Endothelial cell of umbilical vein (primary cell): ENCODE measurements around the gene SKAP1. TPM values are rescaled to one million over a fixed set of nuclear protein-coding genes. Genes with fewer than 3 reads are reported as not detected.

ENCODE experiments used
- BruUV-seq: library from RNA; stranded (reverse); fragments of 400-500 nt; replicated peaks from 2 replicates; lab custom pipeline; 2021; lab: Mats Ljungman, UMichigan
- CTCF ChIA-PET: fragments of 300-600, 350-600 bp; sonication (Branson Sonifier 250); formaldehyde crosslinking; loops from one replicate; lab custom pipeline; 2021; ENCODE audit warnings: antibody characterized with exemption, inconsistent platforms; lab: Charles Lee
- POLR2A ChIA-PET: fragments of 300-600, 350-600 bp; sonication (Branson Sonifier 250); formaldehyde crosslinking; loops from one replicate; lab custom pipeline; 2021; ENCODE audit warnings: antibody characterized with exemption, inconsistent platforms; lab: Charles Lee
- DNase-seq: peaks from one replicate; pipeline ENCODE4 v3.0.0-alpha.2; 2011; ENCODE audit warnings: low read depth, low spot score
- FAIRE-seq: peaks from 2 replicates; lab custom pipeline; 2011; peaks lifted over from hg19 to GRCh38; lab: Jason Lieb, UNC
- H2AFZ ChIP-seq: 2 replicates; pipeline ENCODE4 v1.6.0; 2012; ENCODE audit warnings: low read depth, low read length, control low read depth, inconsistent platforms
- H3K27ac ChIP-seq: 2 replicates; pipeline ENCODE4 v1.5.1; 2011; ENCODE audit warnings: low read depth, mild to moderate bottlenecking, control low read depth, low read length, moderate library complexity; ENCODE audit not compliant: insufficient read depth
- H3K27me3 ChIP-seq, 2 experiments: 2 replicates each; pipeline versions ENCODE4 v1.6.0 to v1.6.1; 2011; ENCODE audit warnings: low read length in 2 of 2, mixed read lengths in 1 of 2; ENCODE audit not compliant: control insufficient read depth in 2 of 2, insufficient read depth in 2 of 2
- H3K36me3 ChIP-seq, 2 experiments: 2 replicates in 1 of 2; 3 replicates in 1 of 2; pipeline ENCODE4 v1.5.1; 2011; ENCODE audit warnings: low read length in 2 of 2, mild to moderate bottlenecking in 1 of 2, moderate library complexity in 1 of 2; ENCODE audit not compliant: control insufficient read depth in 2 of 2, insufficient read depth in 2 of 2; ENCODE audit errors: extremely low read depth in 1 of 2
- H3K4me1 ChIP-seq: 3 replicates; pipeline ENCODE4 v1.5.1; 2011; ENCODE audit warnings: mild to moderate bottlenecking, low read length; ENCODE audit not compliant: control insufficient read depth, insufficient read depth; ENCODE audit errors: extremely low read depth
- H3K4me2 ChIP-seq: 2 replicates; pipeline ENCODE4 v1.6.1; 2011; ENCODE audit warnings: low read length, control low read depth, mixed read lengths; ENCODE audit not compliant: insufficient read depth
- H3K4me3 ChIP-seq, 3 experiments: fragments of 200-600 bp in 1 of 3; sonication (generic), shearing (Covaris generic) in 1 of 3; replicated peaks in 1 of 3; 2 replicates each; pipeline ENCODE4 v1.5.1; 2011 to 2016; ENCODE audit warnings: control low read depth in 3 of 3, low read length in 3 of 3, mild to moderate bottlenecking in 2 of 3, inconsistent platforms in 1 of 3, low read depth in 1 of 3, moderate library complexity in 1 of 3; ENCODE audit not compliant: insufficient read depth in 1 of 3
- H3K79me2 ChIP-seq: 2 replicates; pipeline ENCODE4 v1.6.0; 2012; ENCODE audit warnings: low read length, inconsistent platforms; ENCODE audit not compliant: control insufficient read depth, insufficient read depth
- H3K9ac ChIP-seq: replicated peaks from 2 replicates; pipeline ENCODE3; 2011; ENCODE audit warnings: low read length, control low read depth; ENCODE audit not compliant: insufficient read depth; ENCODE audit errors: extremely low read depth
- H3K9me1 ChIP-seq: replicated peaks from 3 replicates; pipeline ENCODE4 v1.6.0; 2011; ENCODE audit warnings: mild to moderate bottlenecking, low read length; ENCODE audit not compliant: control insufficient read depth, insufficient read depth; ENCODE audit errors: extremely low read depth
- H3K9me3 ChIP-seq: replicated peaks from 2 replicates; pipeline ENCODE4 v1.5.1; 2012; ENCODE audit warnings: low read length, inconsistent platforms; ENCODE audit not compliant: control insufficient read depth, insufficient read depth
- H4K20me1 ChIP-seq: replicated peaks from 2 replicates; pipeline ENCODE3; 2011; ENCODE audit warnings: mild to moderate bottlenecking, low read length; ENCODE audit not compliant: control insufficient read depth, insufficient read depth; ENCODE audit errors: extremely low read depth
- EZH2 ChIP-seq: IDR thresholded peaks from 2 replicates; pipeline ENCODE4 v1.6.1; 2012; ENCODE audit warnings: borderline replicate concordance, low read depth, mild to moderate bottlenecking, moderate library complexity, low read length, inconsistent platforms; ENCODE audit not compliant: severe bottlenecking
- FOS ChIP-seq: IDR thresholded peaks from 2 replicates; pipeline ENCODE4 v1.6.1; 2011; ENCODE audit warnings: mild to moderate bottlenecking, low read length, moderate library complexity, borderline replicate concordance; ENCODE audit not compliant: insufficient read depth
- GATA2 ChIP-seq: IDR thresholded peaks from 2 replicates; pipeline ENCODE4 v1.7.0; 2011; ENCODE audit warnings: low read depth, mild to moderate bottlenecking, moderate library complexity, mixed read lengths, low read length; ENCODE audit not compliant: insufficient read length, insufficient read depth
- JUN ChIP-seq: IDR thresholded peaks from 2 replicates; pipeline ENCODE4 v1.6.1; 2011; ENCODE audit warnings: borderline replicate concordance, low read depth; ENCODE audit not compliant: insufficient read length, insufficient read depth
- MYC ChIP-seq: IDR thresholded peaks from one replicate; pipeline ENCODE4 v1.6.1; 2011; ENCODE audit warnings: mild to moderate bottlenecking, low read depth, low read length
- POLR2A ChIP-seq: IDR thresholded peaks from 2 replicates; pipeline ENCODE4 v1.6.1; 2012; ENCODE audit warnings: low read depth, mild to moderate bottlenecking, control low read depth, low read length
- POLR2AphosphoS5 ChIP-seq: IDR thresholded peaks from 2 replicates; pipeline ENCODE4 v1.6.1; 2012; ENCODE audit warnings: low read depth, mild to moderate bottlenecking, control low read depth, low read length, moderate library complexity; ENCODE audit not compliant: insufficient read depth
- dilution Hi-C: fragments of 300-500 bp; cut with MboI; formaldehyde crosslinking; loops from one replicate; pipeline ENCODE4 v1.15.0; 2019; ENCODE audit warnings: low sequenced_read_pairs; ENCODE audit not compliant: extremely low pct_ligation_motif_present
- intact Hi-C: fragments of 100-400 bp; cut with micrococcal nuclease; formaldehyde crosslinking; loops from one replicate; pipeline ENCODE4 v1.10.0; 2022
- polyA plus RNA-seq, 4 experiments: library from polyadenylated mRNA; depleted of rRNA in 3 of 4; stranded (reverse) in 3 of 4; unstranded in 1 of 4; fragments of >200 nt; gene quantifications; 2 replicates each; pipeline versions ENCODE4 v1.2.1 to v1.2.3, GENCODE V29; 2011 to 2012; ENCODE audit warnings: missing spikeins in 1 of 4
- total RNA-seq: library from RNA; stranded (reverse); gene quantifications from 2 replicates; pipeline ENCODE4 v1.2.3, GENCODE V29; 2021
- TF ChIP-seq, protein P1 (sequence below): IDR thresholded peaks from 2 replicates; pipeline ENCODE4 v1.6.1; 2011; ENCODE audit not compliant: insufficient read depth, insufficient read length
- TF ChIP-seq, protein P2 (sequence below), 2 donors: IDR thresholded peaks; 1 replicate in 1 of 2; 2 replicates in 1 of 2; pipeline ENCODE4 v1.5.1; 2011; ENCODE audit warnings: low read length in 2 of 2, mild to moderate bottlenecking in 2 of 2, moderate library complexity in 2 of 2, control low read depth in 1 of 2, inconsistent platforms in 1 of 2, low read depth in 1 of 2; ENCODE audit not compliant: insufficient read depth in 1 of 2; ENCODE audit errors: extremely low read depth in 1 of 2

Gene SKAP1
- total and polyA plus RNA-seq, 2 donors (not counting 3 experiments of a cell fraction or from before 2014, with no cell fraction given) = 0.75 TPM; not detected in 1

GRCh38 chr17:48385319-48385718 is 44.7 kb downstream of the SKAP1 start:
- Histone ChIP-seq H3K79me2 (no peaks in the 10 kb centered on the region), H3K9me1 (no peaks in the 10 kb centered on the region), H3K36me3 (no peaks in the 10 kb centered on the region), H3K9me3 (no peaks in the 10 kb centered on the region), H3K27me3 (peaks cover 61 to 80% of the 10 kb centered on the region in 2 experiments), H3K4me2 (no peak overlapping the region), H4K20me1 (no peaks in the 10 kb centered on the region), H2AFZ (no peak overlapping the region), H3K9ac (no peak overlapping the region), H3K27ac (no peak overlapping the region), H3K4me1 (no peaks in the 10 kb centered on the region), H3K4me3 (no peak overlapping the region)
- BruUV-seq = no TSS peak
- POLR2A ChIA-PET = interaction anchor here (0.6 kb wide), 1 partner anchor 14 kb away, joined by 4 read pairs; no protein-coding TSS in a partner anchor
- TF ChIP-seq MYC (no peak), EZH2 (no peak), POLR2A (no peak), POLR2AphosphoS5 (no peak), GATA2 (no peak), JUN (no peak), FOS (no peak)
- TF ChIP-seq, protein P1, sequence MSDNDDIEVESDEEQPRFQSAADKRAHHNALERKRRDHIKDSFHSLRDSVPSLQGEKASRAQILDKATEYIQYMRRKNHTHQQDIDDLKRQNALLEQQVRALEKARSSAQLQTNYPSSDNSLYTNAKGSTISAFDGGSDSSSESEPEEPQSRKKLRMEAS = no peak
- TF ChIP-seq, protein P2, sequence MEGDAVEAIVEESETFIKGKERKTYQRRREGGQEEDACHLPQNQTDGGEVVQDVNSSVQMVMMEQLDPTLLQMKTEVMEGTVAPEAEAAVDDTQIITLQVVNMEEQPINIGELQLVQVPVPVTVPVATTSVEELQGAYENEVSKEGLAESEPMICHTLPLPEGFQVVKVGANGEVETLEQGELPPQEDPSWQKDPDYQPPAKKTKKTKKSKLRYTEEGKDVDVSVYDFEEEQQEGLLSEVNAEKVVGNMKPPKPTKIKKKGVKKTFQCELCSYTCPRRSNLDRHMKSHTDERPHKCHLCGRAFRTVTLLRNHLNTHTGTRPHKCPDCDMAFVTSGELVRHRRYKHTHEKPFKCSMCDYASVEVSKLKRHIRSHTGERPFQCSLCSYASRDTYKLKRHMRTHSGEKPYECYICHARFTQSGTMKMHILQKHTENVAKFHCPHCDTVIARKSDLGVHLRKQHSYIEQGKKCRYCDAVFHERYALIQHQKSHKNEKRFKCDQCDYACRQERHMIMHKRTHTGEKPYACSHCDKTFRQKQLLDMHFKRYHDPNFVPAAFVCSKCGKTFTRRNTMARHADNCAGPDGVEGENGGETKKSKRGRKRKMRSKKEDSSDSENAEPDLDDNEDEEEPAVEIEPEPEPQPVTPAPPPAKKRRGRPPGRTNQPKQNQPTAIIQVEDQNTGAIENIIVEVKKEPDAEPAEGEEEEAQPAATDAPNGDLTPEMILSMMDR (IDR thresholded peaks at IDR 0.05; ENCODE audit: extremely low read depth in 1 of 2, insufficient read depth in 1 of 2, low read depth in 1 of 2, low read length in 2 of 2) = no peak
- intact Hi-C loops (no loop called here), dilution Hi-C loops (no loop called here)
- FAIRE-seq (no peak), DNase-seq (no peak)
- CTCF ChIA-PET = interaction anchor here (0.8 to 1.7 kb wide), 6 partner anchors 17 to 170 kb away, joined by 3 to 5 read pairs (median 3); no protein-coding TSS in a partner anchor
